Measurements from ENCODE around the gene SLC24A4. TPM values are rescaled to one million over a fixed set of nuclear protein-coding genes. Genes with fewer than 3 reads are reported as not detected.

SLC24A4 gene
- total RNA-seq, 3 donors from 2014 or later (not counting 1 experiment from before 2014, with no cell fraction given) = 1.1 to 3.2 (median 2.1) TPM

- TF ChIP-seq CTCF (IDR thresholded peaks at IDR 0.05) = no peak
- Histone ChIP-seq H3K4me3 (ENCODE audit: low read length) (no peak overlapping the region), H3K27ac (ENCODE audit: low read length) (no peak overlapping the region), H3K36me3 (ENCODE audit: control insufficient read depth, insufficient read depth, low read length) (no peaks in the 10 kb centered on the region), H3K4me1 (ENCODE audit: control insufficient read depth, insufficient read depth, low read length) (no peaks in the 10 kb centered on the region), H3K27me3 (ENCODE audit: control insufficient read depth, insufficient read depth, low read length) (no peaks in the 10 kb centered on the region), H3K9me3 (ENCODE audit: control insufficient read depth, insufficient read depth, low read length) (no peaks in the 10 kb centered on the region)
- no peaks in the 10 kb centered on the region for H3K36me3 Mint-ChIP-seq
- H3K4me3 Mint-ChIP-seq = no peak overlapping the region
- WGBS (ENCODE audit: insufficient coverage) = 85% methylated on average over 12 of the region's 13 CpGs
- intact Hi-C loops (cut with micrococcal nuclease) = no loop called here
- H3K9me3 Mint-ChIP-seq = no peaks in the 10 kb centered on the region
- DNase-seq = no peak
- H3K4me1 Mint-ChIP-seq = peaks cover 0 to 5% of the 10 kb centered on the region in 2 donors
- H3K27me3 Mint-ChIP-seq (ENCODE audit: low read depth in 2 of 2) = peaks cover 23 to 30% of the 10 kb centered on the region in 2 donors
- H3K27ac Mint-ChIP-seq = no peak overlapping the region
- ATAC-seq = no peak
Observed at GRCh38 chr14:92360651-92361370, 37.8 kb downstream of the SLC24A4 start.

- no peak overlapping the region for H3K4me3 Mint-ChIP-seq
Observed at GRCh38 chr14:92362781-92363235, 39.8 kb downstream of the SLC24A4 start.

GRCh38 chr14:92366237-92366636 lies 43.3 kb downstream of the SLC24A4 start:
- Histone ChIP-seq H3K27me3 (ENCODE audit: control insufficient read depth, insufficient read depth, low read length) (no peaks in the 10 kb centered on the region), H3K27ac (ENCODE audit: low read length) (no peak overlapping the region), H3K36me3 (ENCODE audit: control insufficient read depth, insufficient read depth, low read length) (no peaks in the 10 kb centered on the region), H3K4me1 (ENCODE audit: control insufficient read depth, insufficient read depth, low read length) (no peaks in the 10 kb centered on the region), H3K4me3 (ENCODE audit: low read length) (no peak overlapping the region), H3K9me3 (ENCODE audit: control insufficient read depth, insufficient read depth, low read length) (no peaks in the 10 kb centered on the region)
- ATAC-seq (no peak), DNase-seq (no peak)
- H3K4me1 Mint-ChIP-seq = peaks cover 0 to 5% of the 10 kb centered on the region in 2 donors
- H3K27me3 Mint-ChIP-seq (ENCODE audit: low read depth in 2 of 2) = peaks cover 29 to 37% of the 10 kb centered on the region in 2 donors
- no peaks in the 10 kb centered on the region for H3K36me3 Mint-ChIP-seq
- no peaks in the 10 kb centered on the region for H3K9me3 Mint-ChIP-seq
- intact Hi-C loops (cut with micrococcal nuclease) = no loop called here
- 88% methylated on average over 11 of the region's 11 CpGs for WGBS (ENCODE audit: insufficient coverage)
- no peak for TF ChIP-seq CTCF (IDR thresholded peaks at IDR 0.05)
- H3K4me3 Mint-ChIP-seq = no peak overlapping the region
- H3K27ac Mint-ChIP-seq = no peak overlapping the region

More at GRCh38 chr14:92362781-92363235, 39.8 kb downstream of the SLC24A4 start:
- 85% methylated on average over 14 of the region's 14 CpGs for WGBS (ENCODE audit: insufficient coverage)
- peaks cover 0 to 5% of the 10 kb centered on the region in 2 donors for H3K4me1 Mint-ChIP-seq
- Histone ChIP-seq H3K27me3 (ENCODE audit: control insufficient read depth, insufficient read depth, low read length) (no peaks in the 10 kb centered on the region), H3K4me3 (ENCODE audit: low read length) (no peak overlapping the region), H3K4me1 (ENCODE audit: control insufficient read depth, insufficient read depth, low read length) (no peaks in the 10 kb centered on the region), H3K36me3 (ENCODE audit: control insufficient read depth, insufficient read depth, low read length) (no peaks in the 10 kb centered on the region), H3K27ac (ENCODE audit: low read length) (no peak overlapping the region), H3K9me3 (ENCODE audit: control insufficient read depth, insufficient read depth, low read length) (no peaks in the 10 kb centered on the region)
- H3K36me3 Mint-ChIP-seq = no peaks in the 10 kb centered on the region
- TF ChIP-seq CTCF (IDR thresholded peaks at IDR 0.05) = no peak
- no peak for ATAC-seq
- H3K27ac Mint-ChIP-seq = no peak overlapping the region
- intact Hi-C loops (cut with micrococcal nuclease) = no loop called here
- H3K27me3 Mint-ChIP-seq (ENCODE audit: low read depth in 2 of 2) = peaks cover 31 to 32% of the 10 kb centered on the region in 2 donors
- H3K9me3 Mint-ChIP-seq = no peaks in the 10 kb centered on the region
- no peak for DNase-seq
